ENCODE data around the gene SHROOM1.

Gene SHROOM1

DNA sequence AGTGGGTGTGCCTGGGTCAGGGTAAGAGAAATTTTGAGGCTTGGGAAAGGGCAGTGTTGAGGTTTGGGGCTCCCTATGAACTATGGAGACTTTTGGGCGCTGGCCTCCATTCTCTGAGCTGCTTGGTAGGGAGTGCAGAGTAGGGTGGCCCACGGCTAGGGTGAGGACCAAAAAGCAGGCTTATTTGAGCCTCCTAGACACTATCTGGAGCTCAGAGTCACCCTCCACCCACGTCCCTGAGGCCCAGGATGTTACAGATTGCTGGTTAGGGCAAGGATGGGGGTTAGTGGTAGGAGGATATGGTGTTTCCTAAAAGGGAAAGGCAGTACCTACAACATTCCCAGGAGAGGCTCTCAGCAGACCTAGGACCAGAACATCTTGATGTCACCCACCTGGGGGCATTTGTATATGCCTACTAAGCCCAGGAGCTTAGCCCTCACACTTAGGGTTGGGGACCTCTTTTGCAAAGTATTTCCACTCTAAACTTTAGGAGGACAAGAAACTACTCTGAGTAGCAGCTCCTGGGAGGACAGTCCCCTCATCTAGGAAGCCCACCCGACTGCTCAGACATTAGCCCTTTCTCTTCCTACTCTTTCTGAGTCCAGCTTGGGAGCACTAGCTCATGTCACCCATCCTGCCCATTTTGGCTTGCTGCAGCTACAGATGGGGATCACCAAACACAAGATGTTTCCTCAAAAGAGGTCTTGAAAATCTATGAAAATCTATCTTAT is 2.3 kb downstream of the SHROOM1 start:
- TF ChIP-seq NFIC (IDR thresholded peaks at IDR 0.05) (no peak), TEAD4 (IDR thresholded peaks at IDR 0.05) (no peak), YY1 (IDR thresholded peaks at IDR 0.05; ENCODE audit: low read depth) (no peak), RAD21 (IDR thresholded peaks at IDR 0.05; ENCODE audit: low read depth) (no peak), ZBTB7A (IDR thresholded peaks at IDR 0.05; ENCODE audit: low read depth) (no peak), EGR1 (IDR thresholded peaks at IDR 0.05) (no peak), CREB1 (IDR thresholded peaks at IDR 0.05; ENCODE audit: low read depth) (no peak), TAF1 (IDR thresholded peaks at IDR 0.05; ENCODE audit: low read depth) (no peak), CEBPB (IDR thresholded peaks at IDR 0.05) (no peak), EP300 (IDR thresholded peaks at IDR 0.05; ENCODE audit: borderline replicate concordance) (no peak), FOXM1 (IDR thresholded peaks at IDR 0.05; ENCODE audit: borderline replicate concordance, low read depth) (no peak), TCF12 (IDR thresholded peaks at IDR 0.05; ENCODE audit: low read depth) (no peak)
- TF ChIP-seq, protein P1, sequence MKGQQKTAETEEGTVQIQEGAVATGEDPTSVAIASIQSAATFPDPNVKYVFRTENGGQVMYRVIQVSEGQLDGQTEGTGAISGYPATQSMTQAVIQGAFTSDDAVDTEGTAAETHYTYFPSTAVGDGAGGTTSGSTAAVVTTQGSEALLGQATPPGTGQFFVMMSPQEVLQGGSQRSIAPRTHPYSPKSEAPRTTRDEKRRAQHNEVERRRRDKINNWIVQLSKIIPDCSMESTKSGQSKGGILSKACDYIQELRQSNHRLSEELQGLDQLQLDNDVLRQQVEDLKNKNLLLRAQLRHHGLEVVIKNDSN (IDR thresholded peaks at IDR 0.05), result no peak
- TF ChIP-seq, protein P2, sequence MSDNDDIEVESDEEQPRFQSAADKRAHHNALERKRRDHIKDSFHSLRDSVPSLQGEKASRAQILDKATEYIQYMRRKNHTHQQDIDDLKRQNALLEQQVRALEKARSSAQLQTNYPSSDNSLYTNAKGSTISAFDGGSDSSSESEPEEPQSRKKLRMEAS (IDR thresholded peaks at IDR 0.05), result no peak
- TF ChIP-seq, protein P3, sequence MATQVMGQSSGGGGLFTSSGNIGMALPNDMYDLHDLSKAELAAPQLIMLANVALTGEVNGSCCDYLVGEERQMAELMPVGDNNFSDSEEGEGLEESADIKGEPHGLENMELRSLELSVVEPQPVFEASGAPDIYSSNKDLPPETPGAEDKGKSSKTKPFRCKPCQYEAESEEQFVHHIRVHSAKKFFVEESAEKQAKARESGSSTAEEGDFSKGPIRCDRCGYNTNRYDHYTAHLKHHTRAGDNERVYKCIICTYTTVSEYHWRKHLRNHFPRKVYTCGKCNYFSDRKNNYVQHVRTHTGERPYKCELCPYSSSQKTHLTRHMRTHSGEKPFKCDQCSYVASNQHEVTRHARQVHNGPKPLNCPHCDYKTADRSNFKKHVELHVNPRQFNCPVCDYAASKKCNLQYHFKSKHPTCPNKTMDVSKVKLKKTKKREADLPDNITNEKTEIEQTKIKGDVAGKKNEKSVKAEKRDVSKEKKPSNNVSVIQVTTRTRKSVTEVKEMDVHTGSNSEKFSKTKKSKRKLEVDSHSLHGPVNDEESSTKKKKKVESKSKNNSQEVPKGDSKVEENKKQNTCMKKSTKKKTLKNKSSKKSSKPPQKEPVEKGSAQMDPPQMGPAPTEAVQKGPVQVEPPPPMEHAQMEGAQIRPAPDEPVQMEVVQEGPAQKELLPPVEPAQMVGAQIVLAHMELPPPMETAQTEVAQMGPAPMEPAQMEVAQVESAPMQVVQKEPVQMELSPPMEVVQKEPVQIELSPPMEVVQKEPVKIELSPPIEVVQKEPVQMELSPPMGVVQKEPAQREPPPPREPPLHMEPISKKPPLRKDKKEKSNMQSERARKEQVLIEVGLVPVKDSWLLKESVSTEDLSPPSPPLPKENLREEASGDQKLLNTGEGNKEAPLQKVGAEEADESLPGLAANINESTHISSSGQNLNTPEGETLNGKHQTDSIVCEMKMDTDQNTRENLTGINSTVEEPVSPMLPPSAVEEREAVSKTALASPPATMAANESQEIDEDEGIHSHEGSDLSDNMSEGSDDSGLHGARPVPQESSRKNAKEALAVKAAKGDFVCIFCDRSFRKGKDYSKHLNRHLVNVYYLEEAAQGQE (IDR thresholded peaks at IDR 0.05; ENCODE audit: low read depth), result no peak

DNA sequence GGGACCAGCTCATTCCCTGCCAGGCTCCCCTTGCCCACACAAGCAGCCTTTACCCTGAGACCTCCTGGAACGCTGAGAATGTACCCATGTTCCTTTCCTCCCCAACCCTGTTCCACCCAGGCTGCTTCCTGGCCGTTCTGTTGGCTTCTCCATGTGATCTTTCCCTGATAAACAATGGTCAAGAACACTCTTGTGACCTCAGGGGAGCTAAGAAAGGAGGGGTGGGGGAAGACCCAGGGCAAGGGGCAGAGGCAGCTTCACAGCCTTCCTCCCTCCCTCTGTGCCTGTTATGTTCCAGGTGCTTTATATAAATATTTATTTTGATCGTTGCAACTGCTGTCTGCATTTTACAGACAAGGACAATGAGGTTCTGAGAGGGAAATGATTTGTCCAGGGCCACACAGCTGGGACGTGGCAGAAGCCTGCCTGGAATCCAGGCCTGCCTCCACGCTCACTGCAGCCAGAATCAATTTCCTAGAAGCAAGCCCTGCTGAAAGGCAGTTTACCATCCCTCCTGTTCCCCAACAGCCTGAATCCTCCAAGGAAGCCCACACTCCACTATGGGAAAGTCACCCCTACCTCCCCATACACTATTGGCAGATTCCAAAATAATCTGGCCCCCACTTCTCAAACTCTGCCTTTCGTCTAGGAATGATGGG is 3.9 kb downstream of the SHROOM1 start:
- no peak for TF ChIP-seq CEBPB (IDR thresholded peaks at IDR 0.05)
- TF ChIP-seq RAD21 (IDR thresholded peaks at IDR 0.05; ENCODE audit: low read depth), result no peak
- no peak for TF ChIP-seq ZBTB7A (IDR thresholded peaks at IDR 0.05; ENCODE audit: low read depth)
- TF ChIP-seq FOXM1 (IDR thresholded peaks at IDR 0.05; ENCODE audit: borderline replicate concordance, low read depth), result no peak
- TF ChIP-seq NFIC (IDR thresholded peaks at IDR 0.05), result no peak
- TF ChIP-seq, protein P1 (IDR thresholded peaks at IDR 0.05), result no peak
- TF ChIP-seq EGR1 (IDR thresholded peaks at IDR 0.05), result no peak
- no peak for TF ChIP-seq EP300 (IDR thresholded peaks at IDR 0.05; ENCODE audit: borderline replicate concordance)
- no peak for TF ChIP-seq YY1 (IDR thresholded peaks at IDR 0.05; ENCODE audit: low read depth)
- TF ChIP-seq, protein P3 (IDR thresholded peaks at IDR 0.05; ENCODE audit: low read depth), result no peak
- TF ChIP-seq TAF1 (IDR thresholded peaks at IDR 0.05; ENCODE audit: low read depth), result no peak
- no peak for TF ChIP-seq TCF12 (IDR thresholded peaks at IDR 0.05; ENCODE audit: low read depth)
- no peak for TF ChIP-seq CREB1 (IDR thresholded peaks at IDR 0.05; ENCODE audit: low read depth)
- TF ChIP-seq TEAD4 (IDR thresholded peaks at IDR 0.05), result no peak
- TF ChIP-seq, protein P2 (IDR thresholded peaks at IDR 0.05), result no peak

DNA sequence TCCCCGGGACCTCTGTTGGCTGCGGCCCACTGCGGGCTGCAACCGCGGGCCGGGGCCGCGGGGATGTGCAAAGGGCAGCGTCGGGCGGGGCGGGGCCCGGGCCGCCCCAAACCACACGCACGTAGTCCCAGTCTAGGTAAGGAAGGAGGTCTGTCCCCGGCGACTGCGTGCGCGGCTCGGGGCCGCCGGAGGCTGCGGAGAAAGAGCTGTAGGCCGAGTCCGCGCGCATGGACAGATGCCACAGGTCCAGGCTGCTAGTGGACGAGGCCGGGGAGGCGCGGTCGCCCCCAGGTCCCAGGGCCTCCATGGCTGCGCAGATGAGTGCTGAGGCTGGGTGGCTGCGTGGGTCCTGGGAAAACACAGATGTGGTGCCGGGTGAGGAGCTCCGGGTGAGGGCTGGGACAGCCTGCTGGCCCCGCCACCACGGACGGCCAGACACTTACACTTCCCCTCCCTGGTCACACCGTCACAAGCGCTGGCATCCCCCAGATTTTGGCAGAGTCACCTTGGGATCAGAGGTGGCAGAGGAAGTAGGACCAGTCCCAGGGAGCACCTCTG is 4.5 kb downstream of the SHROOM1 start:
- TF ChIP-seq FOXM1 (IDR thresholded peaks at IDR 0.05; ENCODE audit: borderline replicate concordance, low read depth) (no peak), TAF1 (IDR thresholded peaks at IDR 0.05; ENCODE audit: low read depth) (no peak), EGR1 (IDR thresholded peaks at IDR 0.05) (no peak), CEBPB (IDR thresholded peaks at IDR 0.05) (no peak), CREB1 (IDR thresholded peaks at IDR 0.05; ENCODE audit: low read depth) (no peak), RAD21 (IDR thresholded peaks at IDR 0.05; ENCODE audit: low read depth) (no peak), NFIC (IDR thresholded peaks at IDR 0.05) (no peak), TCF12 (IDR thresholded peaks at IDR 0.05; ENCODE audit: low read depth) (no peak), TEAD4 (IDR thresholded peaks at IDR 0.05) (no peak), EP300 (IDR thresholded peaks at IDR 0.05; ENCODE audit: borderline replicate concordance) (no peak), YY1 (IDR thresholded peaks at IDR 0.05; ENCODE audit: low read depth) (no peak), ZBTB7A (IDR thresholded peaks at IDR 0.05; ENCODE audit: low read depth) (no peak)
- TF ChIP-seq, protein P1 (IDR thresholded peaks at IDR 0.05), result no peak
- TF ChIP-seq, protein P3 (IDR thresholded peaks at IDR 0.05; ENCODE audit: low read depth), result no peak
- TF ChIP-seq, protein P2 (IDR thresholded peaks at IDR 0.05), result no peak

Measured in Ishikawa (cell line).